CD4-positive, alpha-beta T cell treated with Interleukin-4 for 1 hour (primary cell): ENCODE results near the gene CTNNA2.
"Not testable (repeated sequence)": the region's sequence is repeated elsewhere in the genome, so short reads cannot be mapped to it uniquely, and the experiment has no call there.

Experiments used
- DNase-seq, 2 donors: peaks; one replicate each; pipeline ENCODE4 v3.0.0-alpha.2; 2020 to 2022

Gene CTNNA2

GRCh38 chr2:80112790-80113189 lies 599.9 kb downstream of the CTNNA2 start:
- DNase-seq, result no peak

DNA sequence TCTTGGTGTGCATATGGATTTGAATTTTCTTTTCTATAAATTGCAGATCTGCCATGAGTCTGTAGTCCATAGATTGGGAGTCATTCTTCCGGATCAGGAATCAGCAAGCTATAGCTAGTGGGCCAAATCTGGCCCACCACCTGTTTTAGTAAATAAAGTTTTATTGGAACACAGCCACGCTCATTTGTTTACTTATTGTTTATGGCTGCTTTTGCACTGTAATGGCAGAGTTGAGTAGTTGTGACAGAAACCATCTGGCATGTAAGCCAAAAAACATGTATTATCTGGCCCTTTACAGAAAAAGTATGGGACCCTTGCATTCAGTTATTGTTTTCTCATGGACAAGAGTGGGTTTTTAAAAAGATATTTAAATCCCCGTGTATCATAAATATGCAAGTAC lies 600.5 kb downstream of the CTNNA2 start:
- DNase-seq, result no peak

DNA sequence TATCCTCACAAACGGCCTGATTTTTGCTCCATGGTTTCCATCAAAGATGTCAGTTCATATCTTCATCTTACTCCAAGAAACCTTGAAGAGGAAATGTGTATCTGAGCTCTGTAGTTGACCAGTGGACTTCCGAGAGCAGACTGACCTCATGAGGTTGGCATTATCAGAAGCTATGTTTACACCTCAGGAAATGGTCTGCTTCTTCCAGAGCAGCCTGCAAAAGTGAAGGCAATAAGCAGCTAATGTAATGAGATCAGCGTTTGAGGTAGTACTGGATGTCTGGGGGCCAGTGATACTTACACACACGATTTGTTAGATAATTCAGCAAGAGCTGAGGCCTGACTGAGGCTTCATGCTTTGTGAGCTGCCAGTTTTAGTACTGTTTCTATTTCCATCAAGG lies 602.0 kb downstream of the CTNNA2 start:
- no peak for DNase-seq

GRCh38 chr2:80117401-80117800 lies 604.5 kb downstream of the CTNNA2 start:
- DNase-seq, result no peak

- no peak for DNase-seq
Measured at GRCh38 chr2:80120866-80121265, 608.0 kb downstream of the CTNNA2 start.

- no peak for DNase-seq
Measured at GRCh38 chr2:80122675-80123074, 609.8 kb downstream of the CTNNA2 start.

DNA sequence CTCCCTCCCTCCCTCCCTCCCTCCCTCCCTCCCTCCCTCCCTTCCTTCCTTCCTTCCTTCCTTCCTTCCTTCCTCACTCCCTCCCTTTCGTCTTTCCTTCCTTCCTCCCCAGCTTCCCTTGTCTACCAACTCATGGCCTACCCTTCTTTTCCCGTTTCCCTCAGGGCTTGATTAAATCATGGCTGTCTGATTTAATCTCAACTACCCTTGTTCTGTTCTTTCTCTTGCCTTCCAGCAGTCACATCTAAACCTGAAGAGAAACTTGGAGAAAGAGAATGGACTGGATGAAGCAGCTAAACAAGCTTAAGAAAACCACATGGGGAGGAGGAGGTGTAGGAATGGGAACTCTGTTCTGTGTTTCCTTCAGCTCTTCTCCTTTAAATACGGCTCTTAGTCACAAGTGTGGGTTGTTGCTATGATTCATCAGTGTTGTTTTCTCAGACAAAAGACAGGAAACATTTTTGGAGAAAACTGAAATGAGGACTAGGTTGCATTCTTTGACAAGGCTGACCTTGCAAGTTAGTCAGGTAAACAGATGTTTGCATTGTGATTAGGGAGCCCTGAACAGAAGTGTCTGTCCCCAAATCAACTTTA lies 613.8 kb downstream of the CTNNA2 start:
- no peak for DNase-seq

DNA sequence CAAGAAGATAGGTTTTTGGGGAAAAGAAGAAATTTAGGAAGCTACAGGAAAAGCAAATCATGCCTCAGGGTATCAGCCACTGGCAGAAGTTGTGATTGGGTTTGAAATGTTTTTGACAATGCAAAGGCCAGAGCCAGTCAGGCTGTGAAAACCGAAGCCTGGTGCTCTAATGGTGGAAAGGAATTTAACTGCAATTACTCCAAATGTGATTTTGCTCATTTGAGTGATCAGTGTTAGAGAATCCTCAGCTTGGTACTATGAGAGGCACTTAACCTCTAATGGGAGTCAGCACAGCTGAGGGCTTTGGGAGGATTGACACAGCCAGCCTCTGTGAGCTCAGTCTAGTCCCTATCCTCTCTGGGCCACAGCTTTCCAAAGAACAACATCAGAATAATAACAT lies 615.2 kb downstream of the CTNNA2 start:
- no peak for DNase-seq

DNA sequence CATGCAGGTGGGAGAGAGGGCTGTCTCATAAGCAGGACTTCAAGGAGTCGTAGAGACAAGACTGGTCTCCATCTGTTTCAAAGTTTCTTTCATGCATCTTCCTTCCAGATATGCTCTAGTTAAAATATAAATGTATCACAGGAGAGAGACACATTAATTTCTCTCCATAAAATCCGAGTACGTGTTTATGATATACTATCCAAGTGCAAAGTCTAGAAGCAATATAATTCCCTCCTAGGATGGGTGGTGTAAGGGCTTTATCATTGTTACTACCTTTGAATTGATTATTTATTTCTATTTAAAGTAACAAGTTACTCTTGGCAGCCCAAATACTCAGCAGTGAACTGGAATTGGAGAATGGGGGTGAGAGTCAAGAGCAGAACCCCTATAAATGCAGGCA lies 619.4 kb downstream of the CTNNA2 start:
- no peak for DNase-seq

- no peak for DNase-seq
Measured at GRCh38 chr2:80135001-80135400, 622.1 kb downstream of the CTNNA2 start.

- no peak for DNase-seq
Measured at GRCh38 chr2:80136338-80136737, 623.5 kb downstream of the CTNNA2 start.

DNA sequence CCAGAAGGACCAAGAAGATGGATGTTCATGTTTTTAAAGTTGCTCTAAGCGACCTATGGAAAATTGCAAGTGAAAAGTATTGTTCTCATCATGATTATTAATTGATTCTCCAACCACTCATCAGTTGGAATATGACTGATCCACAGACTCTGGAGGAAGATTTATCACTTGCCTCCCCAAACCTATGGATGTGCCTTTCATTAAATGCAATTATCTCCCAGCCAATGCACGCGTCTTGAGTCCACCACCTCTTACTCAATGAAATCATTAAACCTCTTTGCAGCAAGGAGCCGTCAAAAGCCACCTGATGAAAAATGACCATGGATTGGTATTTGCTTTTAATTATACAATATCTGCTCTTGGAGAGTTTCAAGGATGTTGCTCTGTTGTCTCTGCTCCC lies 626.1 kb downstream of the CTNNA2 start:
- no peak for DNase-seq

GRCh38 chr2:80141007-80141726 lies 628.3 kb downstream of the CTNNA2 start:
- DNase-seq, result no peak

GRCh38 chr2:80145499-80145898 lies 632.6 kb downstream of the CTNNA2 start:
- no peak for DNase-seq

DNA sequence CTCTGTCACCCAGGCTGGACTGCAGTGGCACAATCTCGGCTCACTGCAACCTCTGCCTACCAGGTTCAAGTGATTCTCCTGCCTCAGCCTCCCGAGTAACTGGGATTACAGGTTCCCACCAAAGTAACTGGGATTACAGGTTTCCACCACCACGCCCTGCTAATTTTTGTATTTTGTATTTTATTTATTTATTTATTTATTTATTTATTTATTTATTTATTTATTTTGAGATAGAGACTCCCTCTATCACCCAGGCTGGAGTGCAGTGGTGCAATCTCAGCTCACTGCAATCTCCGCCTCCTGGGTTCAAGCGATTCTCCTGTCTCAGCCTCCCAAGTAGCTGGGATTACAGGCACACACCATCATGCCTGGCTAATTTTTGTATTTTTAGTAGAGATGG lies 633.9 kb downstream of the CTNNA2 start:
- not testable (repeated sequence) for DNase-seq

- DNase-seq, result no peak
Measured at GRCh38 chr2:80147690-80148089, 634.8 kb downstream of the CTNNA2 start.

- DNase-seq, result no peak
Measured at GRCh38 chr2:80148906-80149305, 636.1 kb downstream of the CTNNA2 start.

GRCh38 chr2:80149991-80150390 lies 637.1 kb downstream of the CTNNA2 start:
- no peak for DNase-seq

GRCh38 chr2:80151248-80151647 lies 638.4 kb downstream of the CTNNA2 start:
- DNase-seq, result no peak

DNA sequence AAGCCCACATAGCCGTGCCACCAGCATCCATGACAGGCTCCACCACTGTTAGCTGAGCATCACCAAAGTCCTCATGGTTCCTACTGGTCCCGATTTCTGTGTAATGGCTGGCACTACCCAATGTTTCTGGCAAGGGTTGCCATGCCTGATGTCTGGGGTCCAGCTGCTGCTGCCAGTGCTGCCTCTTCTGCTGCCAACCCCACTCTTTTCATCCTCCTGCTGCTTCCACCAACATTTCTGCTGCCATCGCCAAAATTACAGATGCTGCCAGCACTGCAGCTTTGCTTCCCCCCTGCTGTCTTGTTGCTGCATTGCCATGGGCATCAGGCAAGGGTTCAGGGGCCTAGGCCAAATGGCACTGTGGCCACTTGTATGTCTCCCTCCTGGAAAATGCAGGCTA lies 638.8 kb downstream of the CTNNA2 start:
- no peak for DNase-seq

DNA sequence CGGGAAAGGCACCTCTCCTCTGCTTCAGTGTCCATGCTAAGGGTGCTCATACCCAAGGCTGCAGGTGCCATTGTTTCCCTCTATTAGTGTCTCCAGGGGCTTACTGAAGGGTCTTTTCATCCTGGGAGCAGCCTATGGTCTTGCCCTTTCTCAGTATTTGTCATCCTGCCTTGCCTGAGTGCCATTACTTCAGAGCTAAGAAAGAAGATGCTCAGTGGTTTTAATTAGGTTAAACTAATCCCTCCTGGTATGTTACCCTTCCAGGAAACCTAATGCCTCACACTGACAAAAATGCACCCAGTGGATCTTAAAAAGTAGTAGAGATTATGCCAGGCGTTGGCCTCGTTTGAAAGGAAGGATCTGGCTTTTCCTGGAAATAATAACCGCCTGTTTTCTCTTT lies 640.3 kb downstream of the CTNNA2 start:
- DNase-seq, result no peak

- no peak for DNase-seq
Measured at GRCh38 chr2:80153768-80154167, 640.9 kb downstream of the CTNNA2 start.

GRCh38 chr2:80154231-80154915 lies 641.5 kb downstream of the CTNNA2 start:
- no peak for DNase-seq

DNA sequence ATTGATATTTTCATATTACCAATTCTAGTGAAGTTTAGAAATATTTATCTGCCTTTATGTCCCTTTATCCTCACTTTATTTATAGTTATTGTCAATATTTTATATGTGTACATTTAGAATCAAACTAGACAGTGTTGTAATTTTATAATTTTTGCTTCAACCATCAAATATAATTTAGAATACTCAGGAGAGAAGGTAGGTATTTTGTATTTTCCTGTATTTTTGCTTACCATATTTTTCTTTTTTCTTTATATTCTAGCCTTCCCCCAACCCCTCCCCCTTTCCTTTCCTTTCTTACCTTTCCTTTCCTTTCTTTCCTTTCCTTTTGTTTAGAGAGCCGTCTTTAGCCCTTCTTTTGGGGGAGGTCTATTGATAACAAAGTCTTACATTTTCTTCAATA lies 651.5 kb downstream of the CTNNA2 start:
- DNase-seq, result no peak
